ENCODE results near the gene LAMA1. TPM values are rescaled to one million over a fixed set of nuclear protein-coding genes. Genes with fewer than 3 reads are reported as not detected.

Gene LAMA1
- total RNA-seq, 2 donors from 2014 or later = 1.8 to 4.0 TPM

DNA sequence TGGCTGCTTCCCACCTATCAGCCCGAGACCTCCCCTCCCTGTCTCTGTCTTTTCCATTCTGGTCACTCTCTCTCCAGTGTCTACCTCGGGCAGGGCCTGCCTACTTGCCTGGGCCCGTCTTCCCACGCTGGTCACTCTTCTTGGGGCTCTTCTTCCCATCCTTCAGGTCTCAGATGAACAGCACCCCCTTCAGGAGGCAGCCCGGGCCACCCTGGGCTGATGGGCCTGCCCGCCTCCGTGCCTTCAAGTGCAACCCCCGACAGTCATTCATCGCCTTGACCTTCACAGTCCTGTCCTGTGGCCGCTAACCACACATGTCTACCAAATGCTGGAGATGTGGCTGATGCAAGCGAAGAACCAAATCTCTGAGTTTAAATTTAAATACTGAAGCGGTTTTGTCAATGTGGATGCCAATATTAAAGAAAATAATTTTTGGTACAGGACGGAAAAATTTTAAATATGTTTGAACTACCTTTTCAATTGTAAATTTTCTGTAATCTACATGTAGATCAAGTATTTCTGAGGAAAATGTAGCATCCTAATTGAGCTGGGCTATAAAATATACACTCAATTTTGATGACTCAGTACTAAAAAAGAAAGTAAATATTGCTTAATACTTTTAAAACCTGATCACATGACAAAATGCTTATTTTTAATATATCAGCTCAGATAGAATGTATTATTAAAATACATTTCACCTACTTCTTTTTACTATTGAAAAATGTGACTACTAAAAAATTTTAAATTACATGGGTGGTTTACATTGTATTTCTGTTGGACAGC is 96.4 kb downstream of the LAMA1 start:
- no peak for DNase-seq (ENCODE audit: low spot score)
- intact Hi-C loops (cut with DNase I) = loop anchor here in 1 of 2 donors (10.0 kb wide), 1 partner anchor 96 kb away; no protein-coding TSS in a partner anchor

DNA sequence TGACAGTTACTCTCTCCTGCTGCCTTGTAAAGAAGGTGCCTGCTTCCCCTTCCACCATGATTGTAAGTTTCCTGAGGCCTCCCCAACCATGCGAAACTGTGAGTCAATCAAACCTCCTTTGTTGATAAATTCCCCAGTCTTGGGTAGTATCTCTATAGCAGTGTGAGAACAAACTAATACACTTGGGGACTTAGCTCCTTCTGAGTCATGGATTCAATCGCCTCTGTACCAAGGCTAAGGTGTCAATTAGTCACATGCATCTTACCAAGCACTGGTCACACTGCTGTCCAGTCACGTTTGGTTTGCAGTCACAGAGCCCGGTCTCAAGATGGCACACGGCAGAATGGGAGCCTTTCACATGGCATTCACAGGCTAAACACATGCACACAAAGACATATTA is 100.6 kb downstream of the LAMA1 start:
- intact Hi-C loops (cut with DNase I) = loop anchor here in 1 of 2 donors (5.0 kb wide), 1 partner anchor 1550 kb away; no protein-coding TSS in a partner anchor
- no peak for DNase-seq (ENCODE audit: low spot score)

DNA sequence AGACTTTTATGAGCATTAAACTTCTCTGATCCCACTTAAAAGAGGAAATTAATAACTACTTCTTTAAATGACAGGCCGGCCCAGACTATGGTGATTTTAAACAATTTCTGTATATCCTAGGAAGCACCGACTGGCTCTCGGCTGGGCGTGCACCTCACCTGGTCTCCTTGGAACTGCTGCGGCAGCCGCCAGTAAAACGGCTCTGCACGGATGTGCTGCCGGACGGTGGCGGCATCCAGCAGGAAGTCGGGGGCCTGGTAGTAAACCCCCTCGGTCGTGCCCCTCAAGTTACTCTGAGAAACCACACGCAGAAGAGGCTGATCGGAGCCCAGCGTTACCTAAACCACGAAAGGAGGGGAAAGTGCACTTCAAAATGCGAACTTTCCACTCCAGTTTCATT is 106.5 kb downstream of the LAMA1 start:
- intact Hi-C loops (cut with DNase I) = no loop called here
- DNase-seq (ENCODE audit: low spot score) = no peak

DNA sequence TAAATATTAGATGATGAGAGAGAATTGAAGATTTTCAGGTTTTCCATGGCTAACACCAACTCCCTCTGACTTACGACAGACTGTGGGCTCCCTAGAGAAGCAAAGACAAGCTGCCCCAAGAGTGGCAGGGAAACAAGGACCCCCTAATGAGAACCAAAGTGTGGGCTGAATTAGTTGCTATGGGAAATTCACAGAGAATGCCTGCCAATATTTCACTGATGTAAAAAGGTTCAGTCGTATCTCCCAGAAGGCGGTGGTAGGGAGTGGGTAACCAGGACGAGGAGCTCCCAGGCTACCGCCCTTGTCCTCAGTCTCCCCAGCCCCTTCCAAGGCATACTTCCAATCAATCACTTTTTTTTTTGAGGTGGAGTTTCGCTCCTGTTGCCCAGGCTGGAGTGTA is 113.6 kb downstream of the LAMA1 start:
- DNase-seq (ENCODE audit: low spot score) = no peak
- intact Hi-C loops (cut with DNase I) = loop anchor here in 1 of 2 donors (10.0 kb wide), 1 partner anchor 469 kb away; no protein-coding TSS in a partner anchor

DNA sequence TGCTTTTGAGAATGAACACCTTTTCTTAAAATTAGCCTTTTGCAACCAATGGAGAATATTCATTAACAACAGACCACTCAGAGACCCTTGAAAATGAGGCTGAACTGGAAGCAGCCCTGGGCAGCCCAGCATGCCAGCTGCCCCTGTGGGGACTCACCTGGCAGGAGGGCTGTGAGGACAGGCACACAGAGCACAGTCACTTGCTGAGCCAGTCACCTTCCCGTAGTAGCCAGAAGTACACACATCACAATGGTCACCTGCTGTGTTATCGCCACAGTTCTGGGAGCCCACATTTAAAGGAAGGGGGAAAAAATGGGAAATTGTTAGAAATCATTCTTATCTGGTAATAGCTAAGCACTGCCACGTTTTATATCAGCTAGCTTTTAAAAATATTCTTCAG is 115.5 kb downstream of the LAMA1 start:
- DNase-seq (ENCODE audit: low spot score) = no peak
- intact Hi-C loops (cut with DNase I) = loop anchor here in 1 of 2 donors (10.0 kb wide), 1 partner anchor 467 kb away; no protein-coding TSS in a partner anchor

DNA sequence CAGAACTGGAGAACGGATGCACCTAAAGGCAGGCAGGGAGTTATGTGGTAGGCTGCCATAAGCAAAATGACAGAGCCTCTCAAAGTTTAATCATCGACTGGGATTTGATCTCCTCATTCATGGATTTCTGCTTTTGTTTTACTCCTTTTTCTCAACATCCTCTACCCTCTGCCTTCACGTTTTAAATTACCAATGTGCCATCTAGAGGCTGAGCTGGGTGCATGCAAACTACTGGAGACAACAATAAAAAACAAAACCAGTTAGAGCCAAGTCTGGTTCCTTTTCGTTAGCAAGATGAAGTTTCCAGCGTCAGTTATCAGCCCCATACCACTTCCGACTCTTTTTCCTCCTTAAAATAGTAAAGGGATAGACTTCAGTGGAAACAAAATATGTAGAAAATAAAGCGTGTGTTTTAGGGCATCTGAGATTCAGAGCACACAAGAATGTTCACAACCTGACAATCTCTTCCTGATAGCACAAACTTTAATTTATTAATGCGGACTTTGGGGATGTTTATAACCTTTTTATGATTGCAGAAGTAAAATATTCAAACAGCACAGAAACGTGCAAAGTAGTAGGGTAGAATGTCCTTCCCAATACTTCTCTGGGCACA is 117.0 kb downstream of the LAMA1 start:
- intact Hi-C loops (cut with DNase I) = loop anchor here in 1 of 2 donors (10.0 kb wide), 1 partner anchor 466 kb away; no protein-coding TSS in a partner anchor
- no peak for DNase-seq (ENCODE audit: low spot score)

DNA sequence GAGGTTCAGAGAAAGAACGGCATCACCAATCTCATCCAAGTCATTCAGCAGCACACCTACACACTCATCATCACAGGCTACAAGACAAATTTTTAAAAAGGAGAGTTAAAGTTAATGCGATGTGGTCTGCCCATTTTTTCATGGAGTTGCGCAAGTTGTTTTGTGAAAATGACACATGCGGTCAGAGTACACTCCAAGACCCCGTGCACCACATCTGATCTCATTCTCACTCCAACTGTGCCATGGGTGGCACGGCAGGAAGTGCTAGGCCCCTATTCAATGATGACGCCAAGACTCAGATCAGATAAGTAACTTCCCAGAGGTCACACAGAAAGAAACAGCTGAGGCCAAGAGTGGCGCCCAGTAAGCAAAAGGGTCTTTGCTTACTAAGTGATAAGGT is 119.8 kb downstream of the LAMA1 start:
- DNase-seq (ENCODE audit: low spot score) = no peak
- intact Hi-C loops (cut with DNase I) = no loop called here

DNA sequence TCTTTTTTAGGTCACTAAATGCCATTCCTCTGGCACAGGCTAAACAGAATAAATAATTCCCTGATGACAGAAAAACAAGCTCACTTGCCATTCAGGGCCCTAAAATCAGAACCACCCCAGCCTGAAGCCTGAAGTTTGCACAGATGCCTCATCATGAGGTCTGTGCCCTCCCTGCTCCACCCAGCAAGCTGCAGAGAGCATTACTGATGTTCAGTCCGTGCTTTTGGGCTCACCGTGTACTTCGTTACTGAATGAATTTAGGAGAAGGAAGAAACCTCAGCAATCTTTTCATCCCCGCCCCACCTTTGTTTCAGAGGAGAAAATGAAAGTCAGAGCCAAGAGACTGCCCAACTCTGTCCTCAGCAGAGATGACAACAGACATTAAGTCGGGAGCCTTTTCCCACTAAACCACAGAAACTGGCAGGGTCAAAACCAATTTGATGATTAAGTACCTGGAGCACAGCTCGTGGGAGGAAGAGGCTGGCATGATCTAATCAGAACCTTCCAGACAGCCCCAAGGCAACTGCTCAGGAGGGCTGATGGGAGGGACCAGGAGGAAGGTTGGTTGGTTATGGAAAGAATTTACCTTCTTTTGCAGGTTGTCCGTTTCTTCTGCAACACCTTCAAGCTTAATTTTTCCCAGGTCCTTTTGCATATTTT is 122.7 kb downstream of the LAMA1 start:
- no peak for DNase-seq (ENCODE audit: low spot score)
- intact Hi-C loops (cut with DNase I) = no loop called here

DNA sequence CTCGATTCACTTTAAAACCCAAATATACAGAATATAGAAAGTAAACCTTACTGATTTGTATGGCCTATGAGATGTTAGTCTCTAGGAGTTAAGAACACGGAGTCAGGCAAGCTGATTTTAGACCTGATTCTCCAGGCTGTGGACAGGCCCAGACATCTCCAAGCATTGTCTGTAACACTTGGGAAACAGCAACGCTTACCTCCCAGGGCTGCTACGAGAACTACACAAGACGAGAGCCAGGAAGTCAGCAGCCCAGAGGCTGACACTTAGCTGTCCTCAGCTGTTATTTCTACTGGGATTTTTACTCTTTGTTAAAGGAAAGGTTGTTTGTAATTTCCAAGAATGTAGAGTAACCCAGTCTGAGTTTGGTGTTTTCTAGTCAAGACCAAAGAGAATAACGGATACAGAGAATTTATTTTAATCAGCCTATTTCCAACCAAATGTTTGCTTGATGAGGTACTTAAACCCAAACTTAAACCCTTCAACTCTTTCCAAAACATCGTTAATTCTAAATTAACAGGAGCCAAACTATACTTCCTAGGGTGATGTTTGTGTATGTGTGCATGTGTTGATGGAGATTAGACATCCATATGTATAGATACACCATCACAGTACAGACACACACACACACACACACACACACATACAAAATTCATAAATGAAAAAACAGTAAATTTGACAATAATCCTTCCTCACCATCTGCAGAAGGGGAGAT is 123.4 kb downstream of the LAMA1 start:
- intact Hi-C loops (cut with DNase I) = no loop called here
- DNase-seq (ENCODE audit: low spot score) = no peak

DNA sequence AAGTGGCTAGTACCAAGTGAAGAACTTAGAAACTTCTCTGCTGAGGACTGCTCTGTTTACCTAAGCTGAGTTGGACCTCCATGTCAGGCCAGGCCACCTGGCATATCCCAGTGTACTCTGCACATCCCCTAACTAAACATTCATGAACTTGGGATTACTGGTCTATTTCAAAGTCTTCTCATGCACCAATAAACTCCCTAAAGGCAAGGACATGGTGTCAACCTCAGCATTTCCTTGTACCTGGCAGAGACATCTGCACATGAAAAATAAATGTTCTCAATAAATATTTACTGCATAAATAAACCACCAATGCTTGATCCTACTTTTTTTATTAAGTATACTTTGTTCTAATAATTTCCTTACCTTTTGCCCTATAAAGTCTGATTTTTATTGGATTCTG is 124.8 kb downstream of the LAMA1 start:
- DNase-seq (ENCODE audit: low spot score) = no peak
- intact Hi-C loops (cut with DNase I) = no loop called here

DNA sequence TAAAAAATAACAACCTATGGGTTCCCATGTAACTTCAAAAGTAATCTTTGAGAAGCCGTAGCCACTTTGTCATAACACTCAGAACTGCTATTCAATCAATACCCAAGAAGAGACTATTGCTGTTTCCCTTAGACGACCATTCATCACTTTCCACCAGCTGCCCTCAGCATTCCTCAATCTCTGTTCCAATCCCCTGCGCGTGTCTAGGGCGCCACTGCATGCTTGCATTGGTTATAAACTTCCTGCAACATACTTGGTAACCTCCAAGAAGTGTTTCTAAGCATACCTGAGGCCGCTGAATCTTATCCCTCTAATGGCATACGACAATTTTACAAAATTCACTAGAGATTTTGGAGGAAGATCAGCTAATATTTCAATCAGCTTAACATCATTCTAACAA is 134.2 kb downstream of the LAMA1 start:
- no peak for DNase-seq (ENCODE audit: low spot score)
- intact Hi-C loops (cut with DNase I) = loop anchor here in 1 of 2 donors (10.0 kb wide), 1 partner anchor 59 kb away; no protein-coding TSS in a partner anchor

DNA sequence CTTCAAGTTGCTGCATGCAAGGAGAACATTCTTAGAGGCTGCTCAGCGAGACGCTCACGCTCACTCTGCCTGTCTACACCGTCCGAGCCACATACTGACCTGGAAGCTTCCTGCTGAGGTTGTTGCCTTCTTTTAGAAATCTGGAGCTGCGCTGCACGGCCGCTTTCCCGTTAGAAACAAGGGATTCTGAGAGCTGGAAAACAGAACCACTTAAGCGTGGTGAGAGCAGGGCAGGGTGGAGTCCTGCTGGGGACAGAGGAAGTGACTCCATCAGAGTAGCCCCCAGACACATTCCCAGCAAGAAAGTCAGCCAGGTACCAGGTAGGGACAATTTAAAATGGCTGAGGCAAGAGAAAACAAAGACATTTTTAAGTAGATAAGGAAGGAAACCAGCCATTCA is 135.2 kb downstream of the LAMA1 start:
- DNase-seq (ENCODE audit: low spot score) = no peak
- intact Hi-C loops (cut with DNase I) = loop anchor here in 1 of 2 donors (10.0 kb wide), 1 partner anchor 58 kb away; no protein-coding TSS in a partner anchor

DNA sequence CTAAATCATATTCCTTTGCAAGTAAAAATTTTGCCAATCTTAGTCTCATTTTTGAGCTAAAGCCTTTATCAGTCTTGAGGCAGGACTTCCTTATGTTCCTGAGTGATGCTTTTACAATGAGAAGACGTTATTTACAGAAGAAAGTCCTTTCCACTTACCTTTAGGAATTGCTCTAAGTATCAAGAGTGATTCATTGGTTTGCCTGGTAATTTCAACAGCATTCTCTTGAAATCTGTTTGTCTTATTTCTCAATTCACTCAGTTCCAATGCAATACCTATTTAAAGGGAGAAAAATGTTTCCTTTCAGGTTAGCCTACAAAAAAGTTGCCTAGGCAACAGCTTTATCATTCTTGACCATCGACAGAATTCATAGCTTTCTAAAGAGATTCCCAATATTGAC is 137.2 kb downstream of the LAMA1 start:
- DNase-seq (ENCODE audit: low spot score) = no peak
- intact Hi-C loops (cut with DNase I) = loop anchor here in 1 of 2 donors (10.0 kb wide), 1 partner anchor 56 kb away; no protein-coding TSS in a partner anchor

DNA sequence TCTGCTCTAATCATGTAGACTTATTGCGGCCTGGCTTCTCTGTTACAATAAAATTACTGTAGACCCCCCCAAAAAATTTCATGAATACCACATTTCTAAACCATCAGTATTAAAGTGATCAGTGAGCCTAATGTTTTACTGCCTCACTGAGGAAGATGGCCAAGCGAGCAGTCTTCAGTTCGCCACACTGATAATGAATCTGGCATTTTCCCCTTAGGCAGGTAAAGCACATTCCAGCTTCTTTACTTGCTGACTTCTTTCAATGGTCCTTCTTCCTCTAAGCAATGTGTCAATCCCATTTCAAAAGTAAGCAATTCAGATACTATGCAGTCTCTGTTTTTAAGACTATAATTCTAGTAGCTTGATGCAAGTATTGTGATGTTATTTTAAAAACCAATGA is 137.6 kb downstream of the LAMA1 start:
- intact Hi-C loops (cut with DNase I) = loop anchor here in 1 of 2 donors (10.0 kb wide), 1 partner anchor 55 kb away; no protein-coding TSS in a partner anchor
- no peak for DNase-seq (ENCODE audit: low spot score)

DNA sequence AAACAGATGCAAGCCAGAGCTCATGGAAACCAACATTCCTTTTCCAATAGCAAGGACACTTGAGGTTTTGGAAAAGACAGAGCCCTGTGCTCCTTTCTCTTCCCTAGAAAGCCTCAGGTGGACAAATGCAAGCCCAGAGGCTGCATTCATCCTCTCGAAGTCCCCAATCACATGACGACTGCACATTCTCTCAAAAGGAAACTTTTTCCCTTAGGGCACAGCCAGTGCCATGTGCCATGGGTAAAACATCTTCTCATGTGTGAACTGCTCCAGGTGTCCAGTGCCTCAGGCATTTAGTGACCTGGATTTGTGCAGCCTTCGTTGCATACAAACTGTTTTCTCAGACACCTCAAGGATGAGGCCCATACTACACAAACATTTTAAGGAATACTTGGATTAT is 140.7 kb downstream of the LAMA1 start:
- intact Hi-C loops (cut with DNase I) = no loop called here

DNA sequence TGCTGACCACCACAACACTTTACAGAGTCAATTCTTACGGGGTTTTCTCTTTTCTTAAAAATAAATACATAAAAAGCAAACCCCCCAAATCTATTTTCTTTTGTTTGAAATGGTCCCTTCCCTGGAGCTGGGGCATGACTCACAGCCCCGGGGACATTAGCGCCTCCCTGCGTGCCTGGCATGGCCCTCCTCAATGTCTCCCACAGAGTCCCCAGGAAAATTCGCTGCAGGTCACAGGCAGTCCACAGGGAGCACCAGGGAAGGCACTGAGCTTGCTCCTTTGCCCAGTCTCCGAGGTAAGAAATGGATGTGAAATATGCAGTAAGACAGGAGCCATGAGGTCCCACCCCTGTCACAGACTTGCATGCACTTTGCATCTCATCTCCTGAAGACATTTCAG is 142.5 kb downstream of the LAMA1 start:
- intact Hi-C loops (cut with DNase I) = no loop called here
- no peak for DNase-seq (ENCODE audit: low spot score)

More for the DNA sequence above, 140.7 kb downstream of the LAMA1 start:
- no peak for DNase-seq (ENCODE audit: low spot score)

DNA sequence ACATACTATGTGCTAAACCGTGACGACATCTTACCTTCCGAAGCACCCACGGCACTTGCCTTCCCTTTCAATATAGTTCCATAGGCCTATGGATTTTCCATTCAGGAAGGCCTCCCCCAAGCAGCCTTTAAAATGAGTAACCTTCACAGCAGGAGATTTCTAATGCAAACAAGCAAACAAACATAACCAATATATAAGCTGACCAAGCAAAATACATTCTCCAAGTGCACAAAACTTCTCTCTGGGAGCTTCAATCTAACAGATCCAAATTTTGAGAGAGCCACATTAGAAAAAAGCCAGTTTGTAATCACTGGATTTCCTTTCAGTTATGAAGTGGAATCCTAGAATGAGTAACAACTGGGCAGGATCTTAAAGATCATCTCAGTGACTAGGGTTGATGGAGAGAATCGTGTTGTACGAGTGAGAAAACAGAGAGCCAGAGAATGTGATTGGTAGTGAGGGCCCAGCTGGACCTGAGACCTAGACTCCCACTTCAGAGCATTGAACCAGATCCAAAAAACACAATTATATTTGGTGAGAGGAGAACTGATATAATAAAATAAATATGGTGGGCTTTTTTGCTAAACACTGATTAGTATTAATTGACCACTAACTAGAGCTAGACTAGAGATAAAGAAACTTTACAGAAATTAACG is 145.6 kb downstream of the LAMA1 start:
- intact Hi-C loops (cut with DNase I) = no loop called here

DNA sequence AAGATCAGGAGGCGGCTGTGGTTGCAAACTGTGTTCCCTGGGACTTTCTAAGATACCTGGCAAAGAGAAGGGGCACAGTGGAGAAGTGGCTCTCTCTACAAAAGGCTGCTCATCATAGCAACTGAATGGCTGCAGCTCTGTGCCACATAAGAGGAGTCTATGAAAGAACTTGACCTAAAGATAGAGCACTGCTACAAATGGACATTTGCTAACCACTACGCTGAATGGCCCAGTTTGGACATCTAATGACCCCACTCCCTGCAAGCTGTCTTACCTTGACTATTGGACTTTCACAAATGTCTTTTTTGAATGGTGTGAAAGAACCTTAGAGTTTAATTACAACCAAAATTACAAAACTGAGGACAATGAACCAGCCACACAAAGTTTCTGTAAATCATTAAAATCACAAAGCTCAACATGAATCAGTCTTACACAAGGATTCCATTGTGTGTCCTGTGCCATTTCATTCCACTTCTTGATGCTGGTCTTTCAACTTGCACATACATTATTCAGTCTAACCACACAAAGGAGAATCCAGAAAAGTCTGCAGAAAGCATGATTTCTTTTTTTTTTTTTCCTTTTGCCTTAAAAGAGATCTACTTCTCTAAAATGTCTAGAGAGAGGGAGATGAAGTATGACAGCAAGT is 154.0 kb downstream of the LAMA1 start:
- DNase-seq (ENCODE audit: low spot score) = no peak
- intact Hi-C loops (cut with DNase I) = no loop called here

More for the DNA sequence above, 145.6 kb downstream of the LAMA1 start:
- no peak for DNase-seq (ENCODE audit: low spot score)

All from posterior vena cava (tissue), 2 donors.